PC-9 (cell line): ENCODE data around the gene TEX261. TPM values are rescaled to one million over a fixed set of nuclear protein-coding genes. Genes with fewer than 3 reads are reported as not detected.

Source experiments
- BruUV-seq: library from RNA; stranded (reverse); fragments of 400-500 nt; replicated peaks from 2 replicates; lab custom pipeline; 2021; lab: Mats Ljungman, UMichigan
- CTCF ChIA-PET: fragments of 300-600 bp; sonication (Branson Sonifier 250); formaldehyde crosslinking; loops from one replicate; lab custom pipeline; 2022; ENCODE audit warnings: antibody characterized with exemption; lab: Charles Lee
- POLR2A ChIA-PET: fragments of 300-600 bp; sonication (Branson Sonifier 250); formaldehyde crosslinking; loops from one replicate; lab custom pipeline; 2022; ENCODE audit warnings: antibody characterized with exemption; ENCODE audit not compliant: unreplicated experiment; lab: Charles Lee
- DNase-seq, 2 experiments: peaks; one replicate each; pipeline versions ENCODE4 v3.0.0 to v3.0.0-alpha.2; 2015 to 2022; ENCODE audit warnings: mixed read lengths in 1 of 2
- H2AFZ ChIP-seq: fragments of 200-600 bp; sonication (generic); 2 replicates; pipeline ENCODE4 v1.8.1; 2017; ENCODE audit warnings: antibody characterized with exemption
- H3F3A ChIP-seq: fragments of 200-600 bp; sonication (generic); 2 replicates; pipeline ENCODE4 v1.8.1; 2017; ENCODE audit warnings: antibody characterized with exemption, mild to moderate bottlenecking, low read depth; ENCODE audit not compliant: insufficient read depth
- H3K27ac ChIP-seq: fragments of 200-600 bp; sonication (generic); 2 replicates; pipeline ENCODE4 v1.6.1; 2016; ENCODE audit warnings: mixed run types
- H3K27me3 ChIP-seq: fragments of 200-600 bp; sonication (generic); 2 replicates; pipeline ENCODE4 v1.6.1; 2016; ENCODE audit warnings: low read depth, mixed run types; ENCODE audit not compliant: insufficient read depth
- H3K36me3 ChIP-seq: fragments of 200-600 bp; sonication (generic); 2 replicates; pipeline ENCODE4 v1.6.1; 2016; ENCODE audit warnings: low read depth, mixed run types
- H3K4me1 ChIP-seq: fragments of 200-600 bp; sonication (generic); replicated peaks from 2 replicates; pipeline ENCODE4 v1.6.1; 2016; ENCODE audit warnings: mixed run types; ENCODE audit not compliant: insufficient read depth
- H3K4me2 ChIP-seq: fragments of 200-600 bp; sonication (generic); 2 replicates; pipeline ENCODE4 v1.6.1; 2017; ENCODE audit warnings: mixed run types
- H3K4me3 ChIP-seq: fragments of 200-600 bp; sonication (generic); 2 replicates; pipeline ENCODE4 v1.6.1; 2016; ENCODE audit warnings: mixed run types
- H3K79me2 ChIP-seq: fragments of 200-600 bp; sonication (generic); 2 replicates; pipeline ENCODE4 v1.6.1; 2017; ENCODE audit warnings: low read depth, mixed run types
- H3K9me2 ChIP-seq: fragments of 200-600 bp; sonication (generic); 2 replicates; pipeline ENCODE4 v1.8.1; 2017; ENCODE audit warnings: mild to moderate bottlenecking; ENCODE audit not compliant: insufficient read depth
- H3K9me3 ChIP-seq: fragments of 200-600 bp; sonication (generic); 2 replicates; pipeline ENCODE4 v1.8.1; 2016; ENCODE audit warnings: low read depth; ENCODE audit not compliant: insufficient read depth
- H4K20me1 ChIP-seq: fragments of 200-600 bp; sonication (generic); 2 replicates; pipeline ENCODE4 v1.8.1; 2017; ENCODE audit not compliant: insufficient read depth
- EZH2 ChIP-seq: fragments of 200-600 bp; sonication (generic); IDR thresholded peaks from 2 replicates; pipeline ENCODE4 v1.8.0; 2017; ENCODE audit warnings: antibody characterized with exemption, low read depth
- intact Hi-C: fragments of 100-400 bp; cut with micrococcal nuclease; formaldehyde crosslinking; loops from one replicate; pipeline ENCODE4 v1.10.0; 2022; ENCODE audit not compliant: unreplicated experiment
- total RNA-seq: library from RNA; stranded (reverse); gene quantifications from 2 replicates; pipeline ENCODE4 v1.2.3, GENCODE V29; 2021
- TF ChIP-seq, protein P1 (sequence below): fragments of 200-600 bp; sonication (generic); conservative IDR thresholded peaks from 2 replicates; pipeline ENCODE4 v1.6.1; 2017; ENCODE audit warnings: mixed run types, antibody characterized with exemption, mild to moderate bottlenecking, moderate library complexity

TEX261 gene
- total RNA-seq, 1 experiment from 2014 or later, result 47.6 TPM

DNA sequence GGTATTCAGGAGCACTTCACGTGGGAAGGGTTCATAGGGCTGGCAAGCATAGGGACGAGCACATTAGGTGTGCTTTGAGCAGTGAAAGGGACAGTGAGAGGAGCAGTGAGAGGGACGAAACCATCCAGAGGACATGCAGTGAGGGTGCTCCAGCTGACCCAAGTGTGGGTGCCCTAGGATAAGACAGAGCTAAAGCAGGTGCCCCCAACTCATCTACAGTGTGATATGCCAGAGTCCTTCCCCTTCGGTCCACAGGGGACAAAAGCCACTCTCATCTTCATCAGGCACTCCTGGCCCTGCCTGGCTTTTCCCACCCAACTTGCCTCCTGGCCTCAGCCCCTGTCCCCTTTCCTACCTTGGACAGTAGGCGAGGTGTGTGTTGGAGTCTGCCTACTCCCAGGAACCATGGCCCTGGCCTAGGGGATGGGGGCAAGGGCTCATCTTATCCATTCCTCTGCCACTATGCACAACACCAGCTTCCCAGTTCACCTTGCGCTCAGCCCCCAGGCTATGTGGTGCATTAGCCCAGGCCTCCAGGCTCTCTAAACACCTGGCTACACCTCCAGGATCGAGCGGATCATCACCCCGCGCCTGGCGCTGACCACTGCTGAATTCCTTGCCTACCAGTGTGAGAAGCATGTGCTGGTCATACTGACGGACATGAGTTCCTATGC, 32.3 kb downstream of the TEX261 start:
- H3K4me2 ChIP-seq, result no peak overlapping the region
- no peaks in the 10 kb centered on the region for H3K27me3 ChIP-seq
- H3K9me3 ChIP-seq, result no peaks in the 10 kb centered on the region
- H3K27ac ChIP-seq, result no peak overlapping the region
- no peak for DNase-seq
- no peaks in the 10 kb centered on the region for H3K79me2 ChIP-seq
- H3F3A ChIP-seq, result no peaks in the 10 kb centered on the region
- POLR2A ChIA-PET, result no interaction called here
- H3K4me1 ChIP-seq, result no peaks in the 10 kb centered on the region
- no TSS peak for BruUV-seq
- no peaks in the 10 kb centered on the region for H4K20me1 ChIP-seq
- no peak overlapping the region for H3K4me3 ChIP-seq
- no peaks in the 10 kb centered on the region for H3K36me3 ChIP-seq
- TF ChIP-seq, protein P1, sequence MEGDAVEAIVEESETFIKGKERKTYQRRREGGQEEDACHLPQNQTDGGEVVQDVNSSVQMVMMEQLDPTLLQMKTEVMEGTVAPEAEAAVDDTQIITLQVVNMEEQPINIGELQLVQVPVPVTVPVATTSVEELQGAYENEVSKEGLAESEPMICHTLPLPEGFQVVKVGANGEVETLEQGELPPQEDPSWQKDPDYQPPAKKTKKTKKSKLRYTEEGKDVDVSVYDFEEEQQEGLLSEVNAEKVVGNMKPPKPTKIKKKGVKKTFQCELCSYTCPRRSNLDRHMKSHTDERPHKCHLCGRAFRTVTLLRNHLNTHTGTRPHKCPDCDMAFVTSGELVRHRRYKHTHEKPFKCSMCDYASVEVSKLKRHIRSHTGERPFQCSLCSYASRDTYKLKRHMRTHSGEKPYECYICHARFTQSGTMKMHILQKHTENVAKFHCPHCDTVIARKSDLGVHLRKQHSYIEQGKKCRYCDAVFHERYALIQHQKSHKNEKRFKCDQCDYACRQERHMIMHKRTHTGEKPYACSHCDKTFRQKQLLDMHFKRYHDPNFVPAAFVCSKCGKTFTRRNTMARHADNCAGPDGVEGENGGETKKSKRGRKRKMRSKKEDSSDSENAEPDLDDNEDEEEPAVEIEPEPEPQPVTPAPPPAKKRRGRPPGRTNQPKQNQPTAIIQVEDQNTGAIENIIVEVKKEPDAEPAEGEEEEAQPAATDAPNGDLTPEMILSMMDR, result no peak
- TF ChIP-seq EZH2, result no peak
- CTCF ChIA-PET, result no interaction called here
- intact Hi-C loops, result no loop called here
- no peaks in the 10 kb centered on the region for H3K9me2 ChIP-seq
- H2AFZ ChIP-seq, result no peak overlapping the region

- TF ChIP-seq EZH2, result no peak
- TF ChIP-seq, protein P1, result no peak
- H4K20me1 ChIP-seq, result no peaks in the 10 kb centered on the region
- intact Hi-C loops, result no loop called here
- no peaks in the 10 kb centered on the region for H3F3A ChIP-seq
- ChIA-PET CTCF (no interaction called here), POLR2A (no interaction called here)
- H2AFZ ChIP-seq, result no peak overlapping the region
- H3K27me3 ChIP-seq, result no peaks in the 10 kb centered on the region
- no peak overlapping the region for H3K27ac ChIP-seq
- H3K9me2 ChIP-seq, result no peaks in the 10 kb centered on the region
- BruUV-seq, result no TSS peak
- no peaks in the 10 kb centered on the region for H3K79me2 ChIP-seq
- no peak overlapping the region for H3K4me3 ChIP-seq
- H3K9me3 ChIP-seq, result no peaks in the 10 kb centered on the region
- no peak for DNase-seq
- no peaks in the 10 kb centered on the region for H3K36me3 ChIP-seq
- no peak overlapping the region for H3K4me2 ChIP-seq
- H3K4me1 ChIP-seq, result no peaks in the 10 kb centered on the region
These were observed 33.1 kb downstream of the TEX261 start for GRCh38 chr2:70961648-70961994.

DNA sequence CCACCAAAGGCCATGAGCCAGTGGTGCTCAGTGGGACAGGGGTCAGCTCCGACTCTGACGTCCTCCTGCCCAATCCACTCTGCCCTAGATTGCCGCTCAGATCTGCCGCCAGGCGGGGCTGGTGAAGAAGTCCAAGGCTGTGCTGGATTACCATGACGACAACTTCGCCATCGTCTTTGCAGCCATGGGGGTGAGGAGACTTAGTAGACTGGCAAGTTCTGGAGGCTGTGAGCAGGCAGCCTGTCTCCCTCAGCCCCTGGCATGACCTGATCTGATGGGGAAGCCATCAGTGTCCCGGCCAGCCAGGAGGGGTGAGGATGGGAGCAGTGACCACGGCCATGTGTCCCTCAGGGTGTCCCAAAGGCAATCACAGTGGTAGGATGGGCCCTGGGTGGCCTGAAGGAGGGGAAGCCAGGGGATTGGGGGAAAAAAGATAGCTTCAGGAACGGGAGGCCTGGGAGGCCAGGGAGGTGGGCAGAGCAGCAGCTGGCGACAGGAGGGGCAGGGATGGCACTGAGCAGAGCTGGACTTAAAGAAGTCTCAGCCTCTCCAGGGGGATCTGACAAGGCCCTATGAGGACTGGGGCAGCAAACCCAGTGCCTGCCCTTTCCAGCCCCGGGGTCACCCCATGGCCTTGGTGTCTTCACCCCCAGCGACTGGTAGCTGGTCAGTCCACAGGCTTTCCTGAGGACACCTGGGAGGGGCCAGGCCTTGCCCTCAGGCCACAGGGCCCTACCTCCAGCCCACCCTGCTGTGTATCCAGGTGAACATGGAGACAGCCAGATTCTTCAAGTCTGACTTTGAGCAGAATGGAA, 33.6 kb downstream of the TEX261 start:
- H3K4me2 ChIP-seq, result no peak overlapping the region
- H3K36me3 ChIP-seq, result no peaks in the 10 kb centered on the region
- no peak overlapping the region for H2AFZ ChIP-seq
- BruUV-seq, result no TSS peak
- H3K27ac ChIP-seq, result no peak overlapping the region
- TF ChIP-seq, protein P1, result no peak
- no peak for TF ChIP-seq EZH2
- no peaks in the 10 kb centered on the region for H3K27me3 ChIP-seq
- ChIA-PET POLR2A (no interaction called here), CTCF (interaction anchor here (0.6 kb wide), 1 partner anchor 67 kb away, joined by 3 read pairs; no protein-coding TSS in a partner anchor)
- no peaks in the 10 kb centered on the region for H3K4me1 ChIP-seq
- H3F3A ChIP-seq, result no peaks in the 10 kb centered on the region
- H3K4me3 ChIP-seq, result no peak overlapping the region
- intact Hi-C loops, result no loop called here
- H3K9me3 ChIP-seq, result no peaks in the 10 kb centered on the region
- no peaks in the 10 kb centered on the region for H3K79me2 ChIP-seq
- no peak for DNase-seq
- no peaks in the 10 kb centered on the region for H3K9me2 ChIP-seq
- H4K20me1 ChIP-seq, result no peaks in the 10 kb centered on the region
